Spleen (tissue), 7 donors: ENCODE data around the gene CTDP1.

Experiments used
- POLR2A ChIP-seq, 3 donors: fragments of 450-650 bp; IDR thresholded peaks; one replicate each; pipeline ENCODE4 v1.5.1; 2017; ENCODE audit warnings: antibody characterized with exemption in 3 of 3, mild to moderate bottlenecking in 1 of 3
- POLR2AphosphoS5 ChIP-seq, 3 donors: sonication (generic); formaldehyde crosslinking; IDR thresholded peaks; one replicate each; pipeline ENCODE4 v1.5.1; 2017; ENCODE audit warnings: antibody characterized with exemption in 3 of 3
- TF ChIP-seq, protein P1 (sequence below), 11 experiments: fragments of 200-600 bp in 7 of 11; fragments of 450-650 bp in 4 of 11; sonication (generic) in 4 of 11; IDR thresholded peaks in 8 of 11; conservative IDR thresholded peaks in 3 of 11; 1 replicate in 7 of 11; 2 replicates in 4 of 11; pipeline versions ENCODE4 v1.4.0 to v1.8.0; 2016 to 2021; ENCODE audit warnings: antibody characterized with exemption in 11 of 11, inconsistent platforms in 4 of 11, mild to moderate bottlenecking in 1 of 11
- donor health status: DM: no; HTN: no; CAD: no; lungs with moderate emphysema.
- donor health status: DM: no; HTN: no; CAD: no.
- donor health status: DM: no; HTN: no; CAD: no.

DNA sequence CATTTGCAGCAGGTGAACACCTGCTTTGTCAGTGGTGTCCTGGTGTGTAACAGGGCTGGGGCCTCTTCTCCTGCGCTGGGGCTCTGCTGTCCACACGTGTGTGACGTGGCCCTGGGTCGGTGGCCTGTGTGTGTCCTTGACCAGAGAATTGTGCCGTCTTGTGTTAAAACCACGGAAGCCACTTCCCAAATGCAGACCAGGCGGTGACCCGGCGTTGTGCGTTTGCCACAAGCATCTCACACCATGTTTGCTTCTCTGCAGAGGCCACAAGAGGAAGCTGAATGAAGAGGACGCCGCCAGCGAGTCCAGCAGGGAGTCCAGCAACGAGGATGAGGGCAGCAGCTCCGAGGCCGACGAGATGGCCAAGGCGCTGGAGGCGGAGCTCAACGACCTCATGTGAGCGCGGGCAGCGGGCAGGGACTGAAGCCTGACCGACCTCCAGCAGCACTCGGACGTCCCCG, 73.8 kb downstream of the CTDP1 start:
- TF ChIP-seq POLR2A (IDR thresholded peaks at IDR 0.05) (no peak), POLR2AphosphoS5 (IDR thresholded peaks at IDR 0.05) (no peak)
- TF ChIP-seq, protein P1, sequence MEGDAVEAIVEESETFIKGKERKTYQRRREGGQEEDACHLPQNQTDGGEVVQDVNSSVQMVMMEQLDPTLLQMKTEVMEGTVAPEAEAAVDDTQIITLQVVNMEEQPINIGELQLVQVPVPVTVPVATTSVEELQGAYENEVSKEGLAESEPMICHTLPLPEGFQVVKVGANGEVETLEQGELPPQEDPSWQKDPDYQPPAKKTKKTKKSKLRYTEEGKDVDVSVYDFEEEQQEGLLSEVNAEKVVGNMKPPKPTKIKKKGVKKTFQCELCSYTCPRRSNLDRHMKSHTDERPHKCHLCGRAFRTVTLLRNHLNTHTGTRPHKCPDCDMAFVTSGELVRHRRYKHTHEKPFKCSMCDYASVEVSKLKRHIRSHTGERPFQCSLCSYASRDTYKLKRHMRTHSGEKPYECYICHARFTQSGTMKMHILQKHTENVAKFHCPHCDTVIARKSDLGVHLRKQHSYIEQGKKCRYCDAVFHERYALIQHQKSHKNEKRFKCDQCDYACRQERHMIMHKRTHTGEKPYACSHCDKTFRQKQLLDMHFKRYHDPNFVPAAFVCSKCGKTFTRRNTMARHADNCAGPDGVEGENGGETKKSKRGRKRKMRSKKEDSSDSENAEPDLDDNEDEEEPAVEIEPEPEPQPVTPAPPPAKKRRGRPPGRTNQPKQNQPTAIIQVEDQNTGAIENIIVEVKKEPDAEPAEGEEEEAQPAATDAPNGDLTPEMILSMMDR (IDR thresholded peaks at IDR 0.05 in 8 of 11, conservative IDR thresholded peaks at IDR 0.05 in 3 of 11): no peak
